Measurements from ENCODE around the gene ZNF629. TPM values are rescaled to one million over a fixed set of nuclear protein-coding genes. Genes with fewer than 3 reads are reported as not detected.

The ZNF629 gene
- total RNA-seq (10 to 100 TPM; 10.1 to 16.3 TPM), polyA plus RNA-seq (1 to 10 TPM; 5.7 to 8.0 TPM)
- long read RNA-seq, donor 1, full-length matches to known transcripts: 8 of 8 reads
- long read RNA-seq, donor 1, partial matches to known transcripts: 0 of 8 reads
- long read RNA-seq, donor 1, other reads (novel, unspliced or antisense): 0 of 8 reads
- long read RNA-seq, donor 2, full-length matches to known transcripts: 2 of 2 reads
- long read RNA-seq, donor 2, partial matches to known transcripts: 0 of 2 reads
- long read RNA-seq, donor 2, other reads (novel, unspliced or antisense): 0 of 2 reads
- long read RNA-seq, donor 3, full-length matches to known transcripts: 6 of 6 reads
- long read RNA-seq, donor 3, partial matches to known transcripts: 0 of 6 reads
- long read RNA-seq, donor 3, other reads (novel, unspliced or antisense): 0 of 6 reads
- long read RNA-seq, donor 4, full-length matches to known transcripts: 4 of 4 reads
- long read RNA-seq, donor 4, partial matches to known transcripts: 0 of 4 reads
- long read RNA-seq, donor 4, other reads (novel, unspliced or antisense): 0 of 4 reads
- long read RNA-seq, donor 5, full-length matches to known transcripts: 6 of 6 reads
- long read RNA-seq, donor 5, partial matches to known transcripts: 0 of 6 reads
- long read RNA-seq, donor 5, other reads (novel, unspliced or antisense): 0 of 6 reads

DNA sequence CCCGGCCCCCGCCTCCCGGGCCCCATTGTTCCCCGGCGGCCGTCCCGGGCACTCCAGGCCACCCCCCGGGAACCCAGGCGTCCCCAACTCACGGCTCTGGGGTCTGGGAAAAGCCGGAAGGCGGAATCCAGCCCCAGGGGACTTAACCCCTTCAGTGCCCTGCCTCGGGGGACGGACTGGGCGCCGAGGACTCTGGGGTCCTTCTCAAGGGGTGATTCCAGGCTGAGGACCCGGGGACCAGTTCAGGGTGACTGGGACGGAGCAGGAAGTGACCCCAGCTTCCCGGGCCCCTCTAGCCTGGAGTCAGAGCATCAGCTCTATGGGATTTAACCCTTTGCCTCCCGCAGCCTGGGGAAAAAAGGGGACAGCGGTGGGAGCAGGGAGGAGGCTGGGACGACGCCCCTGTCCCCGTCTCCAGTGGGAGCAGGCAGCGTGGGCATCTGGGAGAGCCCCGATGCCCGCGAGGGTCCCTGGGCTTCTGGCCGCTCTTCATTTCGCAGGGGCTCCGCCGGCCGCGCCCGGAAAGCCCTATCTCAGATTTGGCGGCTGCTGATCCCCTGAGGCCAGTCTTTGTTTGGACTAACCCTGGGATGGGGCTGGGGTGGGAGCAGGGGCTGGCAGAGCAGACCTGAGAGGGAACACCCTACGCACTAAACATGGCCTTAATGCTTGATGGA is at the start of gene ZNF629:
ZNF629 (minus strand) TSS at position 270 of the 677 bp plus-strand sequence. CDS start 2,723 bp downstream, outside the sequence.
- DNase-seq: peak; percentile 83 to 90 (median 90)
- peak within 1 kb of the TSS; percentile 28 to 76 for H3K9ac ChIP-seq (ENCODE audit: insufficient read depth in 1 of 2, low read length in 2 of 2)
- ATAC-seq (ENCODE audit: insufficient read depth, low FRiP score): peak; percentile 84
- H3K27me3 ChIP-seq (ENCODE audit: control insufficient read depth in 3 of 3, insufficient read depth in 3 of 3, low read length in 2 of 3): no peaks in the 10 kb centered on the region
- 1% methylated on average over 37 of the region's 37 CpGs for WGBS, 2 donors
- peaks cover 0 to 11% (median 4%) of the 10 kb centered on the region in 5 donors for H3K4me1 ChIP-seq (ENCODE audit: control insufficient read depth in 5 of 5, insufficient read depth in 5 of 5, low read length in 5 of 5)
- peaks cover 4 to 25% (median 14%) of the 10 kb centered on the region in 4 donors for H3K36me3 ChIP-seq (ENCODE audit: control insufficient read depth in 4 of 4, insufficient read depth in 4 of 4, low read length in 4 of 4)
- H3K9me3 ChIP-seq (ENCODE audit: control insufficient read depth in 4 of 4, insufficient read depth in 3 of 4, low read length in 3 of 4): no peaks in the 10 kb centered on the region
- H3K4me3 ChIP-seq: peak within 1 kb of the TSS; percentile 93
- TF ChIP-seq, protein P1, sequence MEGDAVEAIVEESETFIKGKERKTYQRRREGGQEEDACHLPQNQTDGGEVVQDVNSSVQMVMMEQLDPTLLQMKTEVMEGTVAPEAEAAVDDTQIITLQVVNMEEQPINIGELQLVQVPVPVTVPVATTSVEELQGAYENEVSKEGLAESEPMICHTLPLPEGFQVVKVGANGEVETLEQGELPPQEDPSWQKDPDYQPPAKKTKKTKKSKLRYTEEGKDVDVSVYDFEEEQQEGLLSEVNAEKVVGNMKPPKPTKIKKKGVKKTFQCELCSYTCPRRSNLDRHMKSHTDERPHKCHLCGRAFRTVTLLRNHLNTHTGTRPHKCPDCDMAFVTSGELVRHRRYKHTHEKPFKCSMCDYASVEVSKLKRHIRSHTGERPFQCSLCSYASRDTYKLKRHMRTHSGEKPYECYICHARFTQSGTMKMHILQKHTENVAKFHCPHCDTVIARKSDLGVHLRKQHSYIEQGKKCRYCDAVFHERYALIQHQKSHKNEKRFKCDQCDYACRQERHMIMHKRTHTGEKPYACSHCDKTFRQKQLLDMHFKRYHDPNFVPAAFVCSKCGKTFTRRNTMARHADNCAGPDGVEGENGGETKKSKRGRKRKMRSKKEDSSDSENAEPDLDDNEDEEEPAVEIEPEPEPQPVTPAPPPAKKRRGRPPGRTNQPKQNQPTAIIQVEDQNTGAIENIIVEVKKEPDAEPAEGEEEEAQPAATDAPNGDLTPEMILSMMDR (IDR thresholded peaks at IDR 0.05; ENCODE audit: control extremely low read depth, extremely low read depth): no peak
- peak within 1 kb of the TSS; percentile 89 to 93 for H3K27ac ChIP-seq (ENCODE audit: low read depth in 1 of 2, low read length in 1 of 2)

DNA sequence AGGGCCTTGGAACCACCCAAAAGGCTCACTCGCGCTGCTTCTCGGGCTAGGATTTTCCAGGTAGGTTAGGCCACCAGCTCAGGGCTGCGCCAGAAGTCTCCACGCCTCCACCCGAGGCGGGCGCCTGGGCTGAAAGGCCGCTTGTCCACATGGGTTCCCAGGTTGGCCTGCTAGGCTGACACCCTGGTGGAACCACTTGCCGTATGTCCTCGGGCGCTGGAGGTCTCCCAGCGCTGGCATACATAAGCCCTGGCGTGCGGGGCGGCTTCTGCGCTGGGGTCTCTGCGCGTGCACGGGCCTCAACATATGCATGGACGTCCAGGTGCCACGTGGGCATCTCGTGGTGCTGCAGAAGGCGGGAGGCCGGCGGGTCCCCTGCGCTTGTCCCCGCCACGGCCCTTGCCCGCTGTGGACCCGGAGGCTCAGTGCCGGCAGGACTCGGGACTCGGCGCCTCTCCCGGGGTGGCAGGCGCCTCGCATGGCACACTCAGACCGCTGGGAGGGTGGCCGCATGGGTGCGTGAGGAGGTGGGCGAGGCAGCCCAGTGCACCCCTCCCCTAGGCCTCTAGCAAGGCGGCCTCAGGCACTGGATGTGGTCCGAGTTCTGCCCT is 47.2 kb upstream of the ZNF629 start:
- Histone ChIP-seq H3K36me3 (ENCODE audit: control insufficient read depth in 4 of 4, insufficient read depth in 4 of 4, low read length in 4 of 4) (peaks cover 0 to 10% (median 1%) of the 10 kb centered on the region in 4 donors), H3K4me3 (no peak overlapping the region), H3K9ac (ENCODE audit: insufficient read depth in 1 of 2, low read length in 2 of 2) (no peak overlapping the region), H3K27ac (ENCODE audit: low read depth in 1 of 2, low read length in 1 of 2) (no peak overlapping the region), H3K27me3 (ENCODE audit: control insufficient read depth in 3 of 3, insufficient read depth in 3 of 3, low read length in 2 of 3) (no peaks in the 10 kb centered on the region), H3K4me1 (ENCODE audit: control insufficient read depth in 5 of 5, insufficient read depth in 5 of 5, low read length in 5 of 5) (peaks cover 0 to 2% (median 0%) of the 10 kb centered on the region in 5 donors), H3K9me3 (ENCODE audit: control insufficient read depth in 4 of 4, insufficient read depth in 3 of 4, low read length in 3 of 4) (peaks cover 0 to 1% (median 0%) of the 10 kb centered on the region in 4 donors)
- 96 to 97% methylated on average over 44 of the region's 44 CpGs for WGBS, 2 donors
- TF ChIP-seq, protein P1 (IDR thresholded peaks at IDR 0.05; ENCODE audit: control extremely low read depth, extremely low read depth): no peak
- DNase-seq (no peak), ATAC-seq (ENCODE audit: insufficient read depth, low FRiP score) (no peak)

DNA sequence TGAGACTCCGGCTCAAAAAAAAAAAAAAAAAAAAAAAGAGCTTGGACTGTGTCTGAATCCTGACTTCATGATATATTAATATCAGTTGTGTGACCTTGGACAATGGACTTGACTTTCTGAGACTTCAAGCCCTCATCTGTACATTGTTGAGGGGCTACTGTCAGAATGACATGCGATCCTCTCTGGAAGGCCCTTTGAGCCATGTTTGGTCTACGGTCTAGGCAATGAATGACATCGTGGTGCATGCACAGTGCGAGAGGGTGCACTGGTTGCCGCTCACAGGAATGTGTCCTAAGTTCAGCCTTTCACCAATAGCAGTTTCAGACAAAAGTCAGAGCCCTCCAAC is 43.0 kb upstream of the ZNF629 start:
- H3K9me3 ChIP-seq (ENCODE audit: control insufficient read depth in 4 of 4, insufficient read depth in 3 of 4, low read length in 3 of 4): no peaks in the 10 kb centered on the region
- TF ChIP-seq, protein P1 (IDR thresholded peaks at IDR 0.05; ENCODE audit: control extremely low read depth, extremely low read depth): no peak
- H3K4me1 ChIP-seq (ENCODE audit: control insufficient read depth in 5 of 5, insufficient read depth in 5 of 5, low read length in 5 of 5): peaks cover 0 to 4% (median 0%) of the 10 kb centered on the region in 5 donors
- no peaks in the 10 kb centered on the region for H3K27me3 ChIP-seq (ENCODE audit: control insufficient read depth in 3 of 3, insufficient read depth in 3 of 3, low read length in 2 of 3)
- no peak overlapping the region for H3K27ac ChIP-seq (ENCODE audit: low read depth in 1 of 2, low read length in 1 of 2)
- WGBS, 2 donors: 83 to 93% methylated on average over 6 of the region's 6 CpGs
- peaks cover 0 to 10% (median 1%) of the 10 kb centered on the region in 4 donors for H3K36me3 ChIP-seq (ENCODE audit: control insufficient read depth in 4 of 4, insufficient read depth in 4 of 4, low read length in 4 of 4)
- H3K9ac ChIP-seq (ENCODE audit: insufficient read depth in 1 of 2, low read length in 2 of 2): no peak overlapping the region
- DNase-seq (no peak), ATAC-seq (ENCODE audit: insufficient read depth, low FRiP score) (no peak)
- H3K4me3 ChIP-seq: no peak overlapping the region
